C4-2B (cell line): ENCODE measurements around the gene ZBTB7A.

Source experiments
- ZFX ChIP-seq: fragments of 450-650 bp; IDR thresholded peaks from 2 replicates; pipeline ENCODE4 v1.6.1; 2017
- TF ChIP-seq, protein P1 (sequence below): fragments of 450-650 bp; conservative IDR thresholded peaks from 2 replicates; pipeline ENCODE4 v1.5.1; 2017; ENCODE audit warnings: mild to moderate bottlenecking

DNA sequence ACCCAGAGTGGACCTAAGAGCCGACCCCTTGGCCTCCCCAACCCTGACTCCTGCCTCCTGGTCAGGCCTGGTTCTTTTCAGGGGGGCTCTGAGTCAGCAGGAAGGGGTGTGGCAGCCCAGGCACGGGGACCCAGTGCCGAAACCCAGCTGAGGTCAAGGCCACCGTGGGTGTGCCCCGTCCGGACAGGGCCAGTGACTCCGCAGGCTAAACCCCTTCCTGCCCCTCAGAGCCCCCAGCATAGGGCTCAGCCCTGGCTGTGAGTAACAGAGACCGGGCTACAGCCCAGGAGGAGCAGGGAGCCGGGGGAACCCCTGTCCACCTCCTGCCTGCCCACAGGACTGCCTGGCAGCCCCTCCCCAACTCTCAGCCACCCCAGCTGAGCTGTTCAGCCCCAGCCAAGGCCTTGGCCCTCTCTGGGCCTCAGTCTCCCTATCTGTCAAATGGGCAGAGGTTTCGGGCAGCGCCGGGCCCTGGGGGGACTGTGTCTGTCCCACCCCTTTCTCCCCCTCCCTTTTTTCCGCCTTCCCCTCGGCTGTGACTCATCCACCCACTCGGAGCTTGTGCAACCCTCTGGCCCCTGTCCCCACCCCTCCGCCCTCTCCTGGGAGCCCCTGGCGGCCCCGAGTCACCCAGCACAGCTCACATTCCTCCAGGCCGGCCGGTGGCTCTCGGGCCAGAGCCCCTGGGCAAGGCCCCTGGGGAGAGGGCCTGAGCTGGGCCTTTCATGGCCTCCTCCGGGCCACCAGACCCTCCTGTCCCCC, 8.6 kb downstream of the ZBTB7A start:
- TF ChIP-seq, protein P1, sequence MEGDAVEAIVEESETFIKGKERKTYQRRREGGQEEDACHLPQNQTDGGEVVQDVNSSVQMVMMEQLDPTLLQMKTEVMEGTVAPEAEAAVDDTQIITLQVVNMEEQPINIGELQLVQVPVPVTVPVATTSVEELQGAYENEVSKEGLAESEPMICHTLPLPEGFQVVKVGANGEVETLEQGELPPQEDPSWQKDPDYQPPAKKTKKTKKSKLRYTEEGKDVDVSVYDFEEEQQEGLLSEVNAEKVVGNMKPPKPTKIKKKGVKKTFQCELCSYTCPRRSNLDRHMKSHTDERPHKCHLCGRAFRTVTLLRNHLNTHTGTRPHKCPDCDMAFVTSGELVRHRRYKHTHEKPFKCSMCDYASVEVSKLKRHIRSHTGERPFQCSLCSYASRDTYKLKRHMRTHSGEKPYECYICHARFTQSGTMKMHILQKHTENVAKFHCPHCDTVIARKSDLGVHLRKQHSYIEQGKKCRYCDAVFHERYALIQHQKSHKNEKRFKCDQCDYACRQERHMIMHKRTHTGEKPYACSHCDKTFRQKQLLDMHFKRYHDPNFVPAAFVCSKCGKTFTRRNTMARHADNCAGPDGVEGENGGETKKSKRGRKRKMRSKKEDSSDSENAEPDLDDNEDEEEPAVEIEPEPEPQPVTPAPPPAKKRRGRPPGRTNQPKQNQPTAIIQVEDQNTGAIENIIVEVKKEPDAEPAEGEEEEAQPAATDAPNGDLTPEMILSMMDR = no peak
- no peak for TF ChIP-seq ZFX
